Measurements from ENCODE around the gene STON2. TPM values are rescaled to one million over a fixed set of nuclear protein-coding genes. Genes with fewer than 3 reads are reported as not detected.

STON2 gene, protein sequence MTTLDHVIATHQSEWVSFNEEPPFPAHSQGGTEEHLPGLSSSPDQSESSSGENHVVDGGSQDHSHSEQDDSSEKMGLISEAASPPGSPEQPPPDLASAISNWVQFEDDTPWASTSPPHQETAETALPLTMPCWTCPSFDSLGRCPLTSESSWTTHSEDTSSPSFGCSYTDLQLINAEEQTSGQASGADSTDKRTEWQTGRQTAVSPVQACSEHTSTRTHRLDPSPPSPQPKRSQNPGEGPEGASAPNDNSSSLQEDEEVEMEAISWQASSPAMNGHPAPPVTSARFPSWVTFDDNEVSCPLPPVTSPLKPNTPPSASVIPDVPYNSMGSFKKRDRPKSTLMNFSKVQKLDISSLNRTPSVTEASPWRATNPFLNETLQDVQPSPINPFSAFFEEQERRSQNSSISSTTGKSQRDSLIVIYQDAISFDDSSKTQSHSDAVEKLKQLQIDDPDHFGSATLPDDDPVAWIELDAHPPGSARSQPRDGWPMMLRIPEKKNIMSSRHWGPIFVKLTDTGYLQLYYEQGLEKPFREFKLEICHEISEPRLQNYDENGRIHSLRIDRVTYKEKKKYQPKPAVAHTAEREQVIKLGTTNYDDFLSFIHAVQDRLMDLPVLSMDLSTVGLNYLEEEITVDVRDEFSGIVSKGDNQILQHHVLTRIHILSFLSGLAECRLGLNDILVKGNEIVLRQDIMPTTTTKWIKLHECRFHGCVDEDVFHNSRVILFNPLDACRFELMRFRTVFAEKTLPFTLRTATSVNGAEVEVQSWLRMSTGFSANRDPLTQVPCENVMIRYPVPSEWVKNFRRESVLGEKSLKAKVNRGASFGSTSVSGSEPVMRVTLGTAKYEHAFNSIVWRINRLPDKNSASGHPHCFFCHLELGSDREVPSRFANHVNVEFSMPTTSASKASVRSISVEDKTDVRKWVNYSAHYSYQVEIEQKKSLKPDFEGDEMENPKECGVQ
- total RNA-seq (under 1 TPM in 1 of 2 experiments, not detected in 1; 0.22 TPM), polyA plus RNA-seq (not detected)

GRCh38 chr14:81400202-81400678 lies at the start of gene STON2:
STON2 (minus strand) TSS chr14:81400324; CDS start chr14:81398382, 1,942 bp downstream.
- no peak within 1 kb of the TSS for H3K4me3 Mint-ChIP-seq
- H3K27ac Mint-ChIP-seq: no peak within 1 kb of the TSS
- Histone ChIP-seq H3K4me1 (ENCODE audit: insufficient read depth, low read length) (no peaks in the 10 kb centered on the region), H3K27me3 (ENCODE audit: insufficient read depth, low read length, poor library complexity, severe bottlenecking) (no peaks in the 10 kb centered on the region), H3K27ac (ENCODE audit: low read depth, low read length) (no peak within 1 kb of the TSS), H3K9me3 (ENCODE audit: low read length) (no peaks in the 10 kb centered on the region), H3K36me3 (ENCODE audit: insufficient read depth, low read length) (no peaks in the 10 kb centered on the region), H3K4me3 (ENCODE audit: low read length) (no peak within 1 kb of the TSS)
- no peaks in the 10 kb centered on the region for H3K9me3 Mint-ChIP-seq
- H3K4me1 Mint-ChIP-seq: peaks cover 0 to 8% (median 1%) of the 10 kb centered on the region in 3 donors
- CTCF ChIA-PET: no interaction called here
- POLR2A ChIA-PET: no interaction called here
- H3K27me3 Mint-ChIP-seq: peaks cover 3 to 11% of the 10 kb centered on the region in 2 donors
- no peak for DNase-seq
- no peaks in the 10 kb centered on the region for H3K36me3 Mint-ChIP-seq

- no peak overlapping the region for H3K27ac ChIP-seq (ENCODE audit: low read depth, low read length)
- peaks cover 11 to 40% of the 10 kb centered on the region in 2 donors for H3K27me3 Mint-ChIP-seq
- no peak overlapping the region for H3K27ac Mint-ChIP-seq
- no peaks in the 10 kb centered on the region for H3K9me3 Mint-ChIP-seq
- no peak for DNase-seq
- ChIA-PET CTCF (interaction anchor here (1.2 to 1.5 kb wide), 2 partner anchors 8 to 15 kb away, joined by 3 to 7 read pairs; no protein-coding TSS in a partner anchor), POLR2A (no interaction called here)
- H3K4me3 Mint-ChIP-seq: no peak overlapping the region
- peaks cover 5 to 7% (median 6%) of the 10 kb centered on the region in 3 donors for H3K4me1 Mint-ChIP-seq
- no peaks in the 10 kb centered on the region for H3K36me3 ChIP-seq (ENCODE audit: insufficient read depth, low read length)
- no peaks in the 10 kb centered on the region for H3K27me3 ChIP-seq (ENCODE audit: insufficient read depth, low read length, poor library complexity, severe bottlenecking)
- no peak overlapping the region for H3K4me3 ChIP-seq (ENCODE audit: low read length)
- H3K4me1 ChIP-seq (ENCODE audit: insufficient read depth, low read length): no peaks in the 10 kb centered on the region
- H3K36me3 Mint-ChIP-seq: peaks cover 0 to 2% (median 0%) of the 10 kb centered on the region in 3 donors
- no peaks in the 10 kb centered on the region for H3K9me3 ChIP-seq (ENCODE audit: low read length)
These were observed 49.5 kb upstream of the STON2 start for GRCh38 chr14:81449576-81449975.

- peaks cover 13 to 44% of the 10 kb centered on the region in 2 donors for H3K27me3 Mint-ChIP-seq
These were observed 49.0 kb upstream of the STON2 start for GRCh38 chr14:81449114-81449513.

DNA sequence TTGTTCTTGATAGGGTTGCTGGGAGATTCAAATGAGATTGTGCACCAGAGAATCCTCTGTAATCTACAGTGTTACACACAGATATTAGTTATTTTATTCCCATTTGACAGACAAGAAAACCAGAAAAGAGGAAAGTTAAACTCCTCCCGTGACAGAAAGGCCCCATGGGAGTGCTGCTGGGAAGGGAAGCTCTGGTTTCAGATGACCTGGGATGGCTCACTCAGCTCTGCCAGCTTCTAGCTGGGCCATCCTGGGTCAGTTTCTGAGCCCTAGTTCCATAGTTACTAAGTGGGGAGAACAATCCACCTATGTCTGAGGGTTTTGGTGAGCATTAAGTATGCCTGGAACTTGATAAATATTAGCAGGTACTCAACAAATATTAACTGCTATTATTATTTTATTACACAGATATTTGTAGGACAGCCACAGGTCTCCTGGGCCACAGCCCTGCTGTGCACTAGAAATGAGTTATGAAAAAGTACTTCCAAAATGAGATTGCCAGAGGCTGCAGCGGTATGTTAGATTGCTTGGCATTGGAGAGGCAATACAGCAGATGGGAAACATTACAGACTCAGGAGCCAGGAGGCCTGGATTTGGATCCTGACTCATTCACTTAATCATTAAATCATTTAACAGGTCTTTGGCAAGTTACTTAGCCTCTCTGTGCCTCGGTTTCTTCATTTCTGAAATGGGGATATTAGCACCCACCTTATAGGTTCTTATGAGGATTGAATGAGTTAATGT lies 47.1 kb upstream of the STON2 start:
- DNase-seq: no peak
- no peaks in the 10 kb centered on the region for H3K9me3 ChIP-seq (ENCODE audit: low read length)
- ChIA-PET CTCF (interaction anchor here (1.5 kb wide), 1 partner anchor 14 kb away, joined by 3 read pairs; no protein-coding TSS in a partner anchor), POLR2A (no interaction called here)
- no peaks in the 10 kb centered on the region for H3K4me1 ChIP-seq (ENCODE audit: insufficient read depth, low read length)
- Mint-ChIP-seq H3K27me3 (peaks cover 15 to 58% of the 10 kb centered on the region in 2 donors), H3K4me3 (no peak overlapping the region), H3K9me3 (no peaks in the 10 kb centered on the region), H3K36me3 (peaks cover 0 to 2% (median 0%) of the 10 kb centered on the region in 3 donors), H3K27ac (no peak overlapping the region), H3K4me1 (no peaks in the 10 kb centered on the region)
- H3K27me3 ChIP-seq (ENCODE audit: insufficient read depth, low read length, poor library complexity, severe bottlenecking): no peaks in the 10 kb centered on the region
- H3K36me3 ChIP-seq (ENCODE audit: insufficient read depth, low read length): no peaks in the 10 kb centered on the region
- no peak overlapping the region for H3K27ac ChIP-seq (ENCODE audit: low read depth, low read length)
- no peak overlapping the region for H3K4me3 ChIP-seq (ENCODE audit: low read length)

More at GRCh38 chr14:81449114-81449513, 49.0 kb upstream of the STON2 start:
- no peaks in the 10 kb centered on the region for H3K36me3 ChIP-seq (ENCODE audit: insufficient read depth, low read length)
- Mint-ChIP-seq H3K36me3 (peaks cover 0 to 2% (median 0%) of the 10 kb centered on the region in 3 donors), H3K4me1 (peaks cover 5 to 7% (median 6%) of the 10 kb centered on the region in 3 donors), H3K9me3 (no peaks in the 10 kb centered on the region), H3K4me3 (no peak overlapping the region), H3K27ac (no peak overlapping the region)
- H3K27me3 ChIP-seq (ENCODE audit: insufficient read depth, low read length, poor library complexity, severe bottlenecking): no peaks in the 10 kb centered on the region
- no peaks in the 10 kb centered on the region for H3K4me1 ChIP-seq (ENCODE audit: insufficient read depth, low read length)
- CTCF ChIA-PET: interaction anchor here (1.5 kb wide), 1 partner anchor 15 kb away, joined by 7 read pairs; no protein-coding TSS in a partner anchor
- no peak overlapping the region for H3K4me3 ChIP-seq (ENCODE audit: low read length)
- no peaks in the 10 kb centered on the region for H3K9me3 ChIP-seq (ENCODE audit: low read length)
- POLR2A ChIA-PET: no interaction called here
- no peak for DNase-seq
- H3K27ac ChIP-seq (ENCODE audit: low read depth, low read length): no peak overlapping the region

- Mint-ChIP-seq H3K4me1 (no peaks in the 10 kb centered on the region), H3K9me3 (no peaks in the 10 kb centered on the region), H3K36me3 (peaks cover 0 to 2% (median 0%) of the 10 kb centered on the region in 3 donors), H3K27me3 (peaks cover 17 to 64% of the 10 kb centered on the region in 2 donors), H3K27ac (no peak overlapping the region), H3K4me3 (no peak overlapping the region)
- POLR2A ChIA-PET: no interaction called here
- Histone ChIP-seq H3K27ac (ENCODE audit: low read depth, low read length) (no peak overlapping the region), H3K9me3 (ENCODE audit: low read length) (no peaks in the 10 kb centered on the region), H3K4me1 (ENCODE audit: insufficient read depth, low read length) (no peaks in the 10 kb centered on the region), H3K4me3 (ENCODE audit: low read length) (no peak overlapping the region), H3K27me3 (ENCODE audit: insufficient read depth, low read length, poor library complexity, severe bottlenecking) (no peaks in the 10 kb centered on the region), H3K36me3 (ENCODE audit: insufficient read depth, low read length) (no peaks in the 10 kb centered on the region)
- DNase-seq: no peak
- CTCF ChIA-PET: interaction anchor here (1.5 kb wide), 1 partner anchor 14 kb away, joined by 3 read pairs; no protein-coding TSS in a partner anchor
These were observed 46.3 kb upstream of the STON2 start for GRCh38 chr14:81446279-81447007.

- Histone ChIP-seq H3K27ac (ENCODE audit: low read depth, low read length) (no peak overlapping the region), H3K36me3 (ENCODE audit: insufficient read depth, low read length) (no peaks in the 10 kb centered on the region), H3K4me3 (ENCODE audit: low read length) (no peak overlapping the region), H3K4me1 (ENCODE audit: insufficient read depth, low read length) (peaks cover 2% of the 10 kb centered on the region), H3K9me3 (ENCODE audit: low read length) (no peaks in the 10 kb centered on the region), H3K27me3 (ENCODE audit: insufficient read depth, low read length, poor library complexity, severe bottlenecking) (peaks cover 13% of the 10 kb centered on the region)
- Mint-ChIP-seq H3K27me3 (peaks cover 37 to 70% of the 10 kb centered on the region in 2 donors), H3K27ac (no peak overlapping the region), H3K9me3 (no peaks in the 10 kb centered on the region), H3K36me3 (no peaks in the 10 kb centered on the region), H3K4me3 (no peak overlapping the region), H3K4me1 (peaks cover 6 to 9% (median 8%) of the 10 kb centered on the region in 3 donors)
- CTCF ChIA-PET: interaction anchor here (1.4 kb wide), 2 partner anchors 9 to 16 kb away, joined by 3 read pairs; no protein-coding TSS in a partner anchor
- DNase-seq: no peak
- POLR2A ChIA-PET: no interaction called here
These were observed 41.6 kb upstream of the STON2 start for GRCh38 chr14:81441626-81442134.

- H3K27me3 ChIP-seq (ENCODE audit: insufficient read depth, low read length, poor library complexity, severe bottlenecking): peaks cover 25% of the 10 kb centered on the region
- CTCF ChIA-PET: no interaction called here
These were observed 39.9 kb upstream of the STON2 start for GRCh38 chr14:81440041-81440440.

More at GRCh38 chr14:81440041-81440440, 39.9 kb upstream of the STON2 start:
- Histone ChIP-seq H3K4me3 (ENCODE audit: low read length) (no peak overlapping the region), H3K9me3 (ENCODE audit: low read length) (no peaks in the 10 kb centered on the region), H3K4me1 (ENCODE audit: insufficient read depth, low read length) (peaks cover 10% of the 10 kb centered on the region), H3K36me3 (ENCODE audit: insufficient read depth, low read length) (no peaks in the 10 kb centered on the region), H3K27ac (ENCODE audit: low read depth, low read length) (no peak overlapping the region)
- H3K27me3 Mint-ChIP-seq: peaks cover 44 to 77% of the 10 kb centered on the region in 2 donors
- no peaks in the 10 kb centered on the region for H3K36me3 Mint-ChIP-seq
- no peaks in the 10 kb centered on the region for H3K9me3 Mint-ChIP-seq
- no peak overlapping the region for H3K27ac Mint-ChIP-seq
- DNase-seq: no peak
- H3K4me1 Mint-ChIP-seq: peaks cover 12 to 17% (median 15%) of the 10 kb centered on the region in 3 donors
- H3K4me3 Mint-ChIP-seq: no peak overlapping the region
- POLR2A ChIA-PET: no interaction called here

All from CD8-positive, alpha-beta memory T cell (primary cell).